IMR-90 (cell line): Measurements from ENCODE around the gene NCKAP5. TPM values are rescaled to one million over a fixed set of nuclear protein-coding genes. Genes with fewer than 3 reads are reported as not detected.

Experiments used
- ATAC-seq: fragments of 200-7000 bp; cut with Tn5 transposase; 2 replicates; pipeline ENCODE4 v1.9.1; 2020; ENCODE audit warnings: low read depth, mild to moderate bottlenecking, moderate library complexity
- BruUV-seq: library from RNA; stranded (reverse); fragments of 400-500 nt; replicated peaks from 2 replicates; lab custom pipeline; 2021; lab: Mats Ljungman, UMichigan
- CTCF ChIA-PET: fragments of 300-600 bp; formaldehyde crosslinking; extraction: SDS; loops from one replicate; lab custom pipeline; 2021; ENCODE audit warnings: antibody characterized with exemption; lab: Yijun Ruan, JAX
- POLR2A ChIA-PET: fragments of 300-600 bp; sonication (Branson Sonifier 250); formaldehyde crosslinking; loops from one replicate; lab custom pipeline; 2022; ENCODE audit warnings: antibody characterized with exemption; ENCODE audit not compliant: unreplicated experiment; lab: Charles Lee
- DNase-seq: peaks from one replicate; pipeline ENCODE4 v3.0.0; 2013
- H2AFZ ChIP-seq: replicated peaks from 2 replicates; pipeline ENCODE3; 2013; ENCODE audit warnings: low read length, mild to moderate bottlenecking; ENCODE audit not compliant: poor library complexity
- H2AK5ac ChIP-seq: 2 replicates; pipeline ENCODE4 v1.6.1; 2013; ENCODE audit warnings: low read depth, low read length, inconsistent platforms
- H2AK9ac ChIP-seq: replicated peaks from 2 replicates; pipeline ENCODE3; 2013; ENCODE audit warnings: mild to moderate bottlenecking, low read depth, low read length, moderate library complexity; ENCODE audit not compliant: poor library complexity
- H2BK120ac ChIP-seq: 2 replicates; pipeline ENCODE4 v1.6.1; 2013; ENCODE audit warnings: low read depth, low read length, inconsistent platforms
- H2BK15ac ChIP-seq: 3 replicates; pipeline ENCODE4 v1.6.1; 2013; ENCODE audit warnings: low read depth, low read length, inconsistent platforms
- H2BK20ac ChIP-seq: 2 replicates; pipeline ENCODE4 v1.6.1; 2013; ENCODE audit warnings: low read depth, mild to moderate bottlenecking, inconsistent platforms, low read length, moderate library complexity
- H2BK5ac ChIP-seq: 2 replicates; pipeline ENCODE4 v1.6.1; 2013; ENCODE audit warnings: mild to moderate bottlenecking, low read depth, low read length, inconsistent platforms; ENCODE audit not compliant: poor library complexity, severe bottlenecking
- H3K14ac ChIP-seq: replicated peaks from 2 replicates; pipeline ENCODE4 v1.6.1; 2013; ENCODE audit warnings: low read depth, low read length, inconsistent platforms
- H3K18ac ChIP-seq: 2 replicates; pipeline ENCODE4 v1.6.1; 2013; ENCODE audit warnings: low read depth, low read length, control low read depth
- H3K23ac ChIP-seq: 2 replicates; pipeline ENCODE4 v1.6.1; 2013; ENCODE audit warnings: low read depth, low read length, inconsistent platforms
- H3K27ac ChIP-seq: 2 replicates; pipeline ENCODE4 v1.5.1; 2013; ENCODE audit warnings: mild to moderate bottlenecking, control low read depth, low read length; ENCODE audit not compliant: insufficient read depth
- H3K27me3 ChIP-seq: 2 replicates; pipeline ENCODE4 v1.6.1; 2013; ENCODE audit warnings: low read length; ENCODE audit not compliant: control insufficient read depth, insufficient read depth
- H3K36me3 ChIP-seq: 2 replicates; pipeline ENCODE4 v1.6.1; 2013; ENCODE audit warnings: low read length, mixed read lengths; ENCODE audit not compliant: control insufficient read depth, insufficient read depth
- H3K4ac ChIP-seq: 2 replicates; pipeline ENCODE4 v1.6.1; 2013; ENCODE audit warnings: low read depth, low read length, inconsistent platforms
- H3K4me1 ChIP-seq: 2 replicates; pipeline ENCODE4 v1.6.1; 2013; ENCODE audit warnings: low read length, mixed read lengths; ENCODE audit not compliant: control insufficient read depth, insufficient read depth
- H3K4me2 ChIP-seq: 2 replicates; pipeline ENCODE4 v1.6.1; 2013; ENCODE audit warnings: low read depth, mild to moderate bottlenecking, control low read depth, low read length, moderate library complexity
- H3K4me3 ChIP-seq: 2 replicates; pipeline ENCODE4 v1.5.1; 2013; ENCODE audit warnings: low read depth, mild to moderate bottlenecking, control low read depth, low read length, moderate library complexity; ENCODE audit not compliant: insufficient read depth
- H3K56ac ChIP-seq: 2 replicates; pipeline ENCODE4 v1.6.1; 2013; ENCODE audit warnings: low read length, inconsistent platforms; ENCODE audit not compliant: insufficient read depth; ENCODE audit errors: extremely low read depth
- H3K79me1 ChIP-seq, 2 experiments: 2 replicates each; pipeline ENCODE4 v1.6.1; 2013; ENCODE audit warnings: low read length in 2 of 2, inconsistent platforms in 1 of 2, low read depth in 1 of 2
- H3K9ac ChIP-seq: 2 replicates; pipeline ENCODE4 v1.6.1; 2013; ENCODE audit warnings: low read depth, low read length, control low read depth
- H3K9me1 ChIP-seq: 2 replicates; pipeline ENCODE4 v1.6.1; 2013; ENCODE audit warnings: low read length, inconsistent platforms; ENCODE audit not compliant: insufficient read depth
- H3K9me3 ChIP-seq: 2 replicates; pipeline ENCODE4 v1.6.1; 2013; ENCODE audit warnings: low read length; ENCODE audit not compliant: control insufficient read depth, insufficient read depth
- H4K20me1 ChIP-seq: 2 replicates; pipeline ENCODE4 v1.6.1; 2013; ENCODE audit warnings: low read length, inconsistent platforms; ENCODE audit not compliant: insufficient read depth
- H4K5ac ChIP-seq: 2 replicates; pipeline ENCODE4 v1.6.1; 2013; ENCODE audit warnings: mild to moderate bottlenecking, low read depth, low read length, control low read depth
- H4K8ac ChIP-seq, 2 experiments: 2 replicates each; pipeline ENCODE4 v1.6.1; 2013; ENCODE audit warnings: low read depth in 2 of 2, low read length in 2 of 2, control low read depth in 1 of 2, inconsistent platforms in 1 of 2
- H4K91ac ChIP-seq: 2 replicates; pipeline ENCODE4 v1.6.1; 2013; ENCODE audit warnings: low read depth, low read length, inconsistent platforms; ENCODE audit not compliant: insufficient read depth
- MAFK ChIP-seq: IDR thresholded peaks from 2 replicates; pipeline ENCODE4 v1.6.1; 2012; ENCODE audit warnings: low read depth, low read length, improper control_type of control experiment
- RFX5 ChIP-seq: IDR thresholded peaks from 2 replicates; pipeline ENCODE4 v1.8.0; 2012; ENCODE audit warnings: low read depth, mild to moderate bottlenecking, low read length, moderate library complexity
- WGBS, 2 experiments: methylation state at CpG; one replicate each; pipeline versions ENCODE4 v1.1.5 to v1.1.7; 2013; ENCODE audit warnings: missing lambda C conversion rate in 2 of 2; ENCODE audit not compliant: insufficient read length in 1 of 2; ENCODE audit errors: extremely low coverage in 2 of 2; 5-methylcytosine and 5-hydroxymethylcytosine counted together
- dilution Hi-C: fragments of 300-500 bp; cut with HindIII; formaldehyde crosslinking; loops from one replicate; pipeline ENCODE4 v1.14.3; 2018; ENCODE audit warnings: low sequenced_read_pairs; ENCODE audit not compliant: unreplicated experiment
- in situ Hi-C: fragments of 300-500 bp; cut with MboI; formaldehyde crosslinking; loops from 3 replicates; pipeline ENCODE4 v1.14.3; 2019; ENCODE audit warnings: low sequenced_read_pairs, inconsistent platforms, mixed read lengths
- intact Hi-C: fragments of 100-400 bp; cut with micrococcal nuclease; formaldehyde crosslinking; loops from 2 replicates; pipeline ENCODE4 v1.10.0; 2022
- polyA plus RNA-seq, 3 experiments: library from polyadenylated mRNA; depleted of rRNA; stranded (reverse); fragments of >200 nt; gene quantifications; 2 replicates each; pipeline ENCODE4 v1.2.3, GENCODE V29; 2012; ENCODE audit warnings: low replicate concordance in 1 of 3
- total RNA-seq: library from RNA; depleted of rRNA; stranded (reverse); fragments of >200 nt; gene quantifications from 2 replicates; pipeline ENCODE4 v1.2.3, GENCODE V29; 2012

Gene NCKAP5
- total and polyA plus RNA-seq, 2 of the 4 experiments (the other 2 are of a cell fraction): 2.7 to 3.9 TPM

DNA sequence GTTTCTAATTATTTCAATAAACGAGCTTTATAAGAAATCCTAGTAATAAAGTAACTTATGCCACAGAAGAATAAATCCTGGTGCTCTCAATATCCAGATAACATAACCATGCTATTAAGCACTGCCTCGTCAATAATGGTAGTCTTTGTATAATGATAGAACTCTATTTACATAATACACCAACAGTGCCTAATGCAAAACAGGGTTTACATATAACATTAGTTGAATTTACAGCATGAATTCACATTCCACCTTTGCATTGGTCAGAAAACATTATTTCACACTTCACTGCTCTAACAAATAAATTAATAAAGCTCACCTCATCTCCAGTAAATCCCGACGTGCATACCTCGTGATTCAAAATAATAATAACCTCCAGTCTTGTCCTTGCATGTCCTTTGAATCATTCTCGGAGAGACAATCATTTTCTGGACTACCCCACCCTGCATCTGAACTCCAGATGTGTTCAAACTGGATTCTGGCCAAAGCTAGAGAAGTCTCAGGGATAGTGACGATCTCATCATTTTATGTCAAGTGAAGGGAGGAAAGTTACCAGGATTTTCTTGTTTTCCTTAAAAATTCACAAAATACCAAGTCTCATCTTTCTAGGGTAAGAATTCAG is 189.2 kb downstream of the NCKAP5 start:
- Histone ChIP-seq H3K27ac (no peak overlapping the region), H3K4me3 (no peak overlapping the region), H4K8ac (no peak overlapping the region), H2BK5ac (no peak overlapping the region), H3K4me1 (peaks cover 13% of the 10 kb centered on the region), H3K79me1 (peaks cover 0 to 11% of the 10 kb centered on the region in 2 experiments; a peak in 1 of 4 replicates), H3K9ac (no peak overlapping the region), H2AK5ac (peak overlapping the region; percentile 23; the same call in 1 of the 2 replicates), H3K18ac (no peak overlapping the region), H3K4me2 (no peak overlapping the region), H4K20me1 (no peaks in the 10 kb centered on the region), H2AFZ (no peak overlapping the region), H4K5ac (no peak overlapping the region), H2BK20ac (0 out of 2 replicates have a peak overlapping the region, but pooled peaks have one; percentile 63), H3K9me3 (no peaks in the 10 kb centered on the region), H2BK120ac (no peak overlapping the region), H3K4ac (no peak overlapping the region), H2BK15ac (0 out of 3 replicates have a peak overlapping the region, but pooled peaks have one; percentile 15), H4K91ac (0 out of 2 replicates have a peak overlapping the region, but pooled peaks have one; percentile 13), H3K23ac (no peak overlapping the region), H3K27me3 (no peaks in the 10 kb centered on the region), H3K9me1 (peaks cover 14% of the 10 kb centered on the region), H3K14ac (no peak overlapping the region), H3K56ac (no peak overlapping the region), H2AK9ac (no peak overlapping the region), H3K36me3 (no peaks in the 10 kb centered on the region)
- in situ Hi-C loops (no loop called here), dilution Hi-C loops (no loop called here), intact Hi-C loops (no loop called here)
- TF ChIP-seq MAFK: peak; percentile 31; the same call in 1 of the 2 replicates
- TF ChIP-seq RFX5: no peak
- DNase-seq: peak; percentile 20
- no peak for ATAC-seq
- no CpG with 5 or more reads among the region's 7 CpGs for WGBS, 2 experiments
- BruUV-seq: no TSS peak
- ChIA-PET POLR2A (no interaction called here), CTCF (interaction anchor here (0.6 to 1.7 kb wide), 3 partner anchors 16 to 134 kb away, joined by 3 read pairs; no protein-coding TSS in a partner anchor)
